WTC11 (cell line): Measurements from ENCODE around the gene ERC1. TPM values are rescaled to one million over a fixed set of nuclear protein-coding genes. Genes with fewer than 3 reads are reported as not detected.
A peak's percentile ranks its signal among the peaks of the same experiment; 100 is the strongest.

Source experiments
- ATAC-seq: fragments of 200-7000 bp; cut with Tn5 transposase; 2 replicates; pipeline ENCODE4 v1.10.0; 2021; ENCODE audit warnings: mild to moderate bottlenecking, moderate library complexity
- CTCF ChIA-PET: fragments of 300-600 bp; sonication (Branson Sonifier 250); formaldehyde crosslinking; loops from one replicate; lab custom pipeline; 2021; ENCODE audit warnings: antibody characterized with exemption; lab: Charles Lee
- POLR2A ChIA-PET: fragments of 350-600 bp; sonication (Branson Sonifier 250); formaldehyde crosslinking; loops from one replicate; lab custom pipeline; 2021; ENCODE audit warnings: antibody characterized with exemption; lab: Charles Lee
- DNase-seq: peaks from one replicate; pipeline ENCODE4 v3.0.0; 2021; ENCODE audit warnings: low spot score
- H3K27ac Mint-ChIP-seq: 2 replicates; pipeline ENCODE4 v1.8.0; 2021; ENCODE audit warnings: mixed read lengths
- H3K27me3 Mint-ChIP-seq: 2 replicates; pipeline ENCODE4 v1.8.0; 2021; ENCODE audit warnings: low read depth, mild to moderate bottlenecking, moderate library complexity, mixed read lengths
- H3K36me3 Mint-ChIP-seq: 2 replicates; pipeline ENCODE4 v1.8.0; 2021; ENCODE audit warnings: mixed read lengths
- H3K4me1 Mint-ChIP-seq: 2 replicates; pipeline ENCODE4 v1.8.0; 2022; ENCODE audit warnings: mixed read lengths
- H3K4me3 Mint-ChIP-seq: 2 replicates; pipeline ENCODE4 v1.8.0; 2021; ENCODE audit warnings: mild to moderate bottlenecking, moderate library complexity, mixed read lengths
- H3K9me3 Mint-ChIP-seq: 2 replicates; pipeline ENCODE4 v1.8.0; 2021; ENCODE audit warnings: mixed read lengths
- ATF2 ChIP-seq: sonication (generic); formaldehyde crosslinking; IDR thresholded peaks from 2 replicates; pipeline ENCODE4 v1.8.1; 2022; ENCODE audit warnings: low read depth, missing genetic modification reagents, borderline replicate concordance
- ATF3 ChIP-seq: sonication (generic); formaldehyde crosslinking; conservative IDR thresholded peaks from 2 replicates; pipeline ENCODE4 v1.8.1; 2022; ENCODE audit warnings: mild to moderate bottlenecking, missing genetic modification reagents
- CREM ChIP-seq: sonication (generic); formaldehyde crosslinking; IDR thresholded peaks from 2 replicates; pipeline ENCODE4 v1.8.1; 2022; ENCODE audit warnings: mild to moderate bottlenecking, missing genetic modification reagents, moderate library complexity
- HMGA2 ChIP-seq: fragments of 250-450 bp; sonication (Bioruptor Pico); IDR thresholded peaks from 2 replicates; pipeline ENCODE4 v1.4.0; 2021; ENCODE audit warnings: mild to moderate bottlenecking, moderate library complexity
- NFYB ChIP-seq: sonication (generic); formaldehyde crosslinking; conservative IDR thresholded peaks from 2 replicates; pipeline ENCODE4 v1.8.0; 2022; ENCODE audit warnings: low read depth, missing genetic modification reagents
- PRDM15 ChIP-seq: sonication (generic); formaldehyde crosslinking; IDR thresholded peaks from 2 replicates; pipeline ENCODE4 v1.8.0; 2022; ENCODE audit warnings: missing genetic modification reagents
- RELA ChIP-seq: sonication (generic); formaldehyde crosslinking; IDR thresholded peaks from 2 replicates; pipeline ENCODE4 v1.8.1; 2022; ENCODE audit warnings: missing genetic modification reagents, mild to moderate bottlenecking, borderline replicate concordance
- SMAD3 ChIP-seq: sonication (generic); formaldehyde crosslinking; IDR thresholded peaks from 2 replicates; pipeline ENCODE4 v1.8.0; 2022; ENCODE audit warnings: missing genetic modification reagents, mild to moderate bottlenecking, borderline replicate concordance
- STAT6 ChIP-seq: sonication (generic); formaldehyde crosslinking; conservative IDR thresholded peaks from 2 replicates; pipeline ENCODE4 v1.8.1; 2023; ENCODE audit warnings: mild to moderate bottlenecking, low read depth, missing genetic modification reagents, moderate library complexity
- ZNF281 ChIP-seq: sonication (generic); formaldehyde crosslinking; IDR thresholded peaks from 2 replicates; pipeline ENCODE4 v1.8.0; 2023; ENCODE audit warnings: mild to moderate bottlenecking, missing genetic modification reagents
- ZNF416 ChIP-seq: fragments of 250-450 bp; sonication (Bioruptor Pico); IDR thresholded peaks from 2 replicates; pipeline ENCODE4 v1.9.0; 2021; ENCODE audit warnings: mild to moderate bottlenecking, inconsistent platforms
- ZNF671 ChIP-seq: fragments of 250-450 bp; sonication (Bioruptor Pico); IDR thresholded peaks from 2 replicates; pipeline ENCODE4 v1.8.0; 2021; ENCODE audit warnings: mild to moderate bottlenecking
- total RNA-seq: library from RNA; stranded (reverse); gene quantifications from 3 replicates; pipeline ENCODE4 v1.2.3, GENCODE V29; 2021

Gene ERC1
- total RNA-seq, 1 experiment from 2014 or later, result 47.5 TPM

GRCh38 chr12:1383758-1384157 is 392.7 kb downstream of the ERC1 start (continued):
- TF ChIP-seq STAT6 (CRISPR knock-in tag) (no peak), ZNF671 (CRISPR knock-in tag) (no peak), PRDM15 (CRISPR knock-in tag) (no peak), ZNF281 (CRISPR knock-in tag) (no peak), ATF3 (CRISPR knock-in tag) (no peak), ATF2 (CRISPR knock-in tag) (no peak), ZNF416 (CRISPR knock-in tag) (no peak), RELA (CRISPR knock-in tag) (no peak)

- H3K36me3 Mint-ChIP-seq, result peaks cover 28% of the 10 kb centered on the region
- TF ChIP-seq HMGA2 (CRISPR knock-in tag) (no peak), NFYB (CRISPR knock-in tag) (no peak)
- peaks cover 14% of the 10 kb centered on the region for H3K4me1 Mint-ChIP-seq
- DNase-seq (no peak), ATAC-seq (no peak)
- ChIA-PET CTCF (no interaction called here), POLR2A (no interaction called here)
- no peak overlapping the region for H3K4me3 Mint-ChIP-seq
- H3K27ac Mint-ChIP-seq, result no peak overlapping the region
- H3K9me3 Mint-ChIP-seq, result peaks cover 28% of the 10 kb centered on the region
- no peaks in the 10 kb centered on the region for H3K27me3 Mint-ChIP-seq
Observed at GRCh38 chr12:1384910-1385309, 393.9 kb downstream of the ERC1 start.

GRCh38 chr12:1391722-1392121 is 400.7 kb downstream of the ERC1 start:
- no peak overlapping the region for H3K4me3 Mint-ChIP-seq
- CTCF ChIA-PET, result no interaction called here
- H3K9me3 Mint-ChIP-seq, result peaks cover 84% of the 10 kb centered on the region
- H3K27ac Mint-ChIP-seq, result no peak overlapping the region
- no peak for ATAC-seq
- POLR2A ChIA-PET, result interaction anchor here (0.7 kb wide), 1 partner anchor 196 kb away, joined by 6 read pairs; no protein-coding TSS in a partner anchor
- DNase-seq, result peak; percentile 40
- H3K4me1 Mint-ChIP-seq, result no peaks in the 10 kb centered on the region
- TF ChIP-seq SMAD3 (CRISPR knock-in tag), result no peak
- TF ChIP-seq CREM, result no peak
- TF ChIP-seq, all 79 proteins: peak for 0
- Mint-ChIP-seq H3K27me3 (peaks cover 4% of the 10 kb centered on the region; the same call in 1 of the 2 replicates), H3K36me3 (peaks cover 83% of the 10 kb centered on the region)
